KOPT-K1 (cell line): ENCODE measurements around the gene TXNDC9.
A peak's percentile ranks its signal among the peaks of the same experiment; 100 is the strongest.
"Not testable (repeated sequence)": the region's sequence is repeated elsewhere in the genome, so short reads cannot be mapped to it uniquely, and the experiment has no call there.

ENCODE experiments used
- H3K27ac ChIP-seq: fragments of 200-600 bp; sonication (generic); 2 replicates; pipeline ENCODE4 v1.5.1; 2016; ENCODE audit warnings: antibody characterized with exemption, mild to moderate bottlenecking, low read depth, low read length; ENCODE audit not compliant: poor library complexity, severe bottlenecking
- H3K36me3 ChIP-seq: fragments of 200-600 bp; sonication (generic); 2 replicates; pipeline ENCODE4 v1.5.1; 2017; ENCODE audit warnings: antibody characterized with exemption, mild to moderate bottlenecking, low read length, moderate library complexity; ENCODE audit not compliant: insufficient read depth
- H3K9me3 ChIP-seq: fragments of 200-600 bp; sonication (generic); 2 replicates; pipeline ENCODE4 v1.5.1; 2017; ENCODE audit warnings: antibody characterized with exemption, low read length, mild to moderate bottlenecking; ENCODE audit not compliant: insufficient read depth, poor library complexity, severe bottlenecking

The TXNDC9 gene

GRCh38 chr2:99345446-99345845 is 9.3 kb upstream of the TXNDC9 start:
- not testable (repeated sequence) for H3K36me3 ChIP-seq, H3K27ac ChIP-seq, H3K9me3 ChIP-seq

- no peaks in the 10 kb centered on the region for H3K36me3 ChIP-seq
- H3K9me3 ChIP-seq = no peaks in the 10 kb centered on the region
- no peak overlapping the region for H3K27ac ChIP-seq
Observed at GRCh38 chr2:99342536-99342935, 6.4 kb upstream of the TXNDC9 start.

- Histone ChIP-seq H3K27ac (no peak overlapping the region), H3K36me3 (no peaks in the 10 kb centered on the region), H3K9me3 (no peaks in the 10 kb centered on the region)
Observed at GRCh38 chr2:99340669-99341236, 4.6 kb upstream of the TXNDC9 start.

- H3K9me3 ChIP-seq = no peaks in the 10 kb centered on the region
- H3K36me3 ChIP-seq = peaks cover 2% of the 10 kb centered on the region
- peak overlapping the region; percentile 85 for H3K27ac ChIP-seq
Observed at GRCh38 chr2:99338029-99338585, 2.0 kb upstream of the TXNDC9 start.

GRCh38 chr2:99337113-99338028 is 1.2 kb upstream of the TXNDC9 start, which contains the start of gene EIF5B:
TSS of gene EIF5B (plus strand) at chr2:99337389. CDS start at chr2:99337555, 166 bp downstream.
- Histone ChIP-seq H3K36me3 (peaks cover 9% of the 10 kb centered on the region), H3K27ac (peak within 1 kb of the TSS; percentile 85)

GRCh38 chr2:99336804-99337112 is 625 bp upstream of the TXNDC9 start:
- Histone ChIP-seq H3K27ac (peak overlapping the region; percentile 85), H3K36me3 (peaks cover 16% of the 10 kb centered on the region), H3K9me3 (no peaks in the 10 kb centered on the region)

More at GRCh38 chr2:99337113-99338028, 1.2 kb upstream of the TXNDC9 start, which contains the start of gene EIF5B:
- no peaks in the 10 kb centered on the region for H3K9me3 ChIP-seq

GRCh38 chr2:99325384-99325783 is 10.7 kb downstream of the TXNDC9 start:
- no peak overlapping the region for H3K27ac ChIP-seq
- peaks cover 99% of the 10 kb centered on the region for H3K36me3 ChIP-seq
- H3K9me3 ChIP-seq = no peaks in the 10 kb centered on the region

GRCh38 chr2:99317873-99318200 is 18.3 kb downstream of the TXNDC9 start:
- H3K9me3 ChIP-seq, H3K27ac ChIP-seq: not testable (repeated sequence)
- peaks cover 60% of the 10 kb centered on the region for H3K36me3 ChIP-seq

- Histone ChIP-seq H3K27ac (no peak overlapping the region), H3K36me3 (peaks cover 56% of the 10 kb centered on the region), H3K9me3 (no peaks in the 10 kb centered on the region)
Observed at GRCh38 chr2:99317161-99317872, 18.8 kb downstream of the TXNDC9 start.

- H3K27ac ChIP-seq, H3K9me3 ChIP-seq: not testable (repeated sequence)
- peaks cover 28% of the 10 kb centered on the region for H3K36me3 ChIP-seq
Observed at GRCh38 chr2:99301097-99301496, 35.0 kb downstream of the TXNDC9 start, which contains the start of gene LYG1. TSS of gene LYG1 (minus strand) at chr2:99301197. CDS start at chr2:99295670, 5,527 bp downstream.

- peaks cover 25% of the 10 kb centered on the region for H3K36me3 ChIP-seq
- no peak overlapping the region for H3K27ac ChIP-seq
- H3K9me3 ChIP-seq = no peaks in the 10 kb centered on the region
Observed at GRCh38 chr2:99299580-99299979, 36.6 kb downstream of the TXNDC9 start.

- Histone ChIP-seq H3K36me3 (peaks cover 9% of the 10 kb centered on the region), H3K27ac (no peak overlapping the region), H3K9me3 (no peaks in the 10 kb centered on the region)
Observed at GRCh38 chr2:99297994-99298393, 38.1 kb downstream of the TXNDC9 start.

- no peaks in the 10 kb centered on the region for H3K9me3 ChIP-seq
- peaks cover 21% of the 10 kb centered on the region; the same call in 1 of the 2 replicates for H3K36me3 ChIP-seq
- H3K27ac ChIP-seq = no peak overlapping the region
Observed at GRCh38 chr2:99285526-99285925, 50.6 kb downstream of the TXNDC9 start.

- Histone ChIP-seq H3K36me3 (peaks cover 21% of the 10 kb centered on the region; the same call in 1 of the 2 replicates), H3K27ac (no peak overlapping the region), H3K9me3 (peaks cover 4% of the 10 kb centered on the region)
Observed at GRCh38 chr2:99279969-99280695, 56.0 kb downstream of the TXNDC9 start.
